ENCODE results near the gene SEMA4D.

DNA sequence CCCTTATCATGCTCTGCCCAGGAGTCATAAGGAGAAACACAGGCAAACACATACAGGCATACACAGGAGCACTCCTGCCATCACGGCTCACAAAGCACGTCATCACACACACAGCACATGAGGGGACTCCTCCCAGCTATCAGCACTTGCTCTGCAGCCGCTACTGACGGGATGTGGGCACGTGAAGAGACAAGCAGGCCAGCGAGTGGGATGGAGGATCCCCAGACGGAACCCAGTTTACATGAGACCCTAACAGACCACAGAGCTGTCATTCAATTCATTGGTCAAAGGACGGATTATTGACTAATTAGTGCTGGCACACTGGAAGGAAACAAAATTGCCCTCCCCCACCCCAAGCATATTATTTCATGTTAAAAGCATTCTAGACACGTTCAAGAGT lies 53.6 kb downstream of the SEMA4D start:
- TF ChIP-seq, protein P1, sequence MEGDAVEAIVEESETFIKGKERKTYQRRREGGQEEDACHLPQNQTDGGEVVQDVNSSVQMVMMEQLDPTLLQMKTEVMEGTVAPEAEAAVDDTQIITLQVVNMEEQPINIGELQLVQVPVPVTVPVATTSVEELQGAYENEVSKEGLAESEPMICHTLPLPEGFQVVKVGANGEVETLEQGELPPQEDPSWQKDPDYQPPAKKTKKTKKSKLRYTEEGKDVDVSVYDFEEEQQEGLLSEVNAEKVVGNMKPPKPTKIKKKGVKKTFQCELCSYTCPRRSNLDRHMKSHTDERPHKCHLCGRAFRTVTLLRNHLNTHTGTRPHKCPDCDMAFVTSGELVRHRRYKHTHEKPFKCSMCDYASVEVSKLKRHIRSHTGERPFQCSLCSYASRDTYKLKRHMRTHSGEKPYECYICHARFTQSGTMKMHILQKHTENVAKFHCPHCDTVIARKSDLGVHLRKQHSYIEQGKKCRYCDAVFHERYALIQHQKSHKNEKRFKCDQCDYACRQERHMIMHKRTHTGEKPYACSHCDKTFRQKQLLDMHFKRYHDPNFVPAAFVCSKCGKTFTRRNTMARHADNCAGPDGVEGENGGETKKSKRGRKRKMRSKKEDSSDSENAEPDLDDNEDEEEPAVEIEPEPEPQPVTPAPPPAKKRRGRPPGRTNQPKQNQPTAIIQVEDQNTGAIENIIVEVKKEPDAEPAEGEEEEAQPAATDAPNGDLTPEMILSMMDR (IDR thresholded peaks at IDR 0.05), result no peak
- no peak for TF ChIP-seq POLR2AphosphoS5 (IDR thresholded peaks at IDR 0.05)
